Activated CD4-positive, alpha-beta memory T cell treated with anti-CD3 and anti-CD28 coated beads for 36 hours (primary cell): Measurements from ENCODE around the gene PLXNA1. TPM values are rescaled to one million over a fixed set of nuclear protein-coding genes. Genes with fewer than 3 reads are reported as not detected.

Experiments
- CTCF ChIA-PET: fragments of 350-600 bp; sonication (Branson Sonifier 250); formaldehyde crosslinking; loops from one replicate; lab custom pipeline; 2021; ENCODE audit warnings: antibody characterized with exemption, inconsistent platforms; lab: Charles Lee
- POLR2A ChIA-PET: fragments of 350-600 bp; sonication (Branson Sonifier 250); formaldehyde crosslinking; loops from one replicate; lab custom pipeline; 2021; ENCODE audit warnings: antibody characterized with exemption; lab: Charles Lee
- DNase-seq: peaks from one replicate; pipeline ENCODE4 v3.0.0-alpha.2; 2020
- H3K27ac Mint-ChIP-seq: one replicate; pipeline ENCODE4 v1.8.0; 2021; ENCODE audit warnings: mixed read lengths
- H3K27me3 Mint-ChIP-seq: one replicate; pipeline ENCODE4 v1.8.0; 2021; ENCODE audit warnings: mixed read lengths
- H3K36me3 Mint-ChIP-seq: one replicate; pipeline ENCODE4 v1.8.0; 2021; ENCODE audit warnings: mixed read lengths
- H3K4me1 Mint-ChIP-seq: one replicate; pipeline ENCODE4 v1.8.0; 2021; ENCODE audit warnings: low read depth, mixed read lengths
- H3K4me3 Mint-ChIP-seq: one replicate; pipeline ENCODE4 v1.8.0; 2021; ENCODE audit warnings: mild to moderate bottlenecking, mixed read lengths
- H3K9me3 Mint-ChIP-seq: one replicate; pipeline ENCODE4 v1.8.0; 2021; ENCODE audit warnings: mixed read lengths
- intact Hi-C: fragments of 100-400 bp; cut with micrococcal nuclease; formaldehyde crosslinking; loops from one replicate; pipeline ENCODE4 v1.15.1; 2023
- total RNA-seq, 2 experiments: library from RNA; stranded (reverse); gene quantifications; one replicate each; pipeline ENCODE4 v1.2.3, GENCODE V29; 2021

PLXNA1 gene
- total RNA-seq, 2 experiments from 2014 or later, result 8.8 to 9.3 TPM

DNA sequence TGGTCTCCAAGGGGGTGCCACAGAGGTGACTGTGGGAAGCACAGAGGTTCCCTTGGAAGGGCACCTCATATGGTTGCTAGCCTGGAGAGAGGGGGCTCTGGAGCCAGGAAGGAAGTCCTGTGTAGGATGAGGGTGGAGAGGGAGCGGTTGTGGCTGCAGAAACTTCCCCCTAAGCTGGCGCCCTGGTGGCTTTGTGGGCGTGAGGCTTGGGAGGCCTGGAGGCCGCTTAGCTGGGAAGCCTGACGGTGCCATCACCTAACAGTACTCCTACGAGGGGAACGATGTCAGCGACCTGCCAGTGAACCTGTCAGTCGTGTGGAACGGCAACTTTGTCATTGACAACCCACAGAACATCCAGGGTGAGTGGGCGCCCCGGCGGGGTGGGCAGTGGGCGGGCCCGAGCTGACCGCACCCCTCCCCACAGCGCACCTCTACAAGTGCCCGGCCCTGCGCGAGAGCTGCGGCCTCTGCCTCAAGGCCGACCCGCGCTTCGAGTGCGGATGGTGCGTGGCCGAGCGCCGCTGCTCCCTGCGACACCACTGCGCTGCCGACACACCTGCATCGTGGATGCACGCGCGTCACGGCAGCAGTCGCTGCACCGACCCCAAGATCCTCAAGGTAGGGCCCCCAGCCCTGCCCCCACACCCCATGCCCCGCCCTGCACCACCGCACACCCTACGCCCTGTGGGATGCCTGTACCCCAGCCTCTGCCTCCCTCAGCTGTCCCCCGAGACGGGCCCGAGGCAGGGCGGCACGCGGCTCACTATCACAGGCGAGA lies 31.0 kb downstream of the PLXNA1 start:
- H3K27me3 Mint-ChIP-seq, result no peaks in the 10 kb centered on the region
- peaks cover 12% of the 10 kb centered on the region for H3K36me3 Mint-ChIP-seq
- DNase-seq, result no peak
- H3K4me3 Mint-ChIP-seq, result no peak overlapping the region
- no peaks in the 10 kb centered on the region for H3K4me1 Mint-ChIP-seq
- intact Hi-C loops, result no loop called here
- no peaks in the 10 kb centered on the region for H3K9me3 Mint-ChIP-seq
- POLR2A ChIA-PET, result no interaction called here
- CTCF ChIA-PET, result no interaction called here
- no peak overlapping the region for H3K27ac Mint-ChIP-seq

DNA sequence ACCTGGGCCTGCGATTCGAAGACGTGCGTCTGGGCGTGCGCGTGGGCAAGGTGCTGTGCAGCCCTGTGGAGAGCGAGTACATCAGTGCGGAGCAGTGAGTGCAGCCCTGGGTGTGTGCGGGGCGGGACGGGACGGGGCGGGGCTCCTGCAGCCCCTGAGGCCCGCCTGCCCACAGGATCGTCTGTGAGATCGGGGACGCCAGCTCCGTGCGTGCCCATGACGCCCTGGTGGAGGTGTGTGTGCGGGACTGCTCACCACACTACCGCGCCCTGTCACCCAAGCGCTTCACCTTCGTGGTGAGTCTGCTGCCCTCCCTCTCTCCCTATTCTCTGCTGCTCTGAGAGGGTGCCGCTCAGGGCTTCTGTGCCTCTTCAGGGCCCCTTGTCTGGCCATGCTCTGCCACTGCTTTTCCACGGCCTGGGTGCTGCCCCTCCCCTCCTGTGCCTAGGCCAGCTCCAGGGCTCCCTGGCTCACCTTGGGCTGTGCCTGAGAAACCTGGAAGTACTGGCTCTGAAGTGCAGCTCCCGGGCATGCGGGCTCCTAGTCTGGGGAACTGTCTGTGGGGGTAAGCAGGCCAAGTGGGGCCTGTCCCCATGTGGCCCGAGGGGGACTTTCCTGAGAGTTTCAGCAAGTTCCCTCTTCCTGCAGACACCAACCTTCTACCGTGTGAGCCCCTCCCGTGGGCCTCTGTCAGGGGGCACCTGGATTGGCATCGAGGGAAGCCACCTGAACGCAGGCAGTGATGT lies 31.8 kb downstream of the PLXNA1 start:
- POLR2A ChIA-PET, result no interaction called here
- Mint-ChIP-seq H3K27ac (no peak overlapping the region), H3K36me3 (peaks cover 12% of the 10 kb centered on the region), H3K27me3 (no peaks in the 10 kb centered on the region), H3K4me3 (no peak overlapping the region), H3K4me1 (no peaks in the 10 kb centered on the region), H3K9me3 (no peaks in the 10 kb centered on the region)
- DNase-seq, result no peak
- CTCF ChIA-PET, result no interaction called here
- intact Hi-C loops, result no loop called here

DNA sequence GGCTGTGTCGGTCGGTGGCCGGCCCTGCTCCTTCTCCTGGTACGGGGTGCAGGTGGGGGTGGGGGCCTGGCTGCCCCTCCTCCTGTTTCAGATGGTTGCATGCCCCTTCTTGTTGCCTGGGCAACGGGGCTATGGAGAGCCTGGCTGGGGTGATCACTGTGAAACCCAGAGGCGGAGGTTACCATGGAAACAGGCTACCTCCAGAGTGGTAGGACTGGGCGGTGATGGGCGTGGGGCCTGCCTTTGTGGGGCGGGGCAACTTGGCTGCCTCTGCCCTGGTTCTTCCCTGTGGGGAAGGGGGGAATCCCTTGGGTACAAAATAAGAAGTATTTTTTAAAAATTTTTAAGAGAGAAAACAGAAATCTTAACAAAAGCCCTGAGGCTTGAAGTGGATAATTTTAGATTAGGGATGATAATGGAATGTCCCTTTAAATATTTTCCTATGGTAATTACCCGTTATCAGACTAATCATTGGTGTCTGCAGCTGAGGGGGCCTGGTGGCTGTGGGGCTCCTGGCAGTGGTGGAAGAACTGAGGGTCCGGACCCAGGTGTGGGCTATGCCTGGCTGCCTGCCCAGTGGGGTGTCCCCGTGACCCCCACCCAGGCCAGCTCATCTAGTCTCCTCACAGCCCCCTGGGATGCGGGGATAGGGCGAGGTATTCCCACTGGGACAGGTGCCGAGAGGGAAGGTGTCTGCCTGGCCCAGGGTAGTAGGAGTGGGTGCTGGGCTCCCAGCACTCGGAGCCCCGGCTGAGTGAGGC lies 32.5 kb downstream of the PLXNA1 start:
- ChIA-PET POLR2A (no interaction called here), CTCF (no interaction called here)
- H3K27ac Mint-ChIP-seq, result no peak overlapping the region
- peaks cover 12% of the 10 kb centered on the region for H3K36me3 Mint-ChIP-seq
- DNase-seq, result no peak
- no peaks in the 10 kb centered on the region for H3K4me1 Mint-ChIP-seq
- no peaks in the 10 kb centered on the region for H3K27me3 Mint-ChIP-seq
- H3K4me3 Mint-ChIP-seq, result no peak overlapping the region
- intact Hi-C loops, result no loop called here
- no peaks in the 10 kb centered on the region for H3K9me3 Mint-ChIP-seq

DNA sequence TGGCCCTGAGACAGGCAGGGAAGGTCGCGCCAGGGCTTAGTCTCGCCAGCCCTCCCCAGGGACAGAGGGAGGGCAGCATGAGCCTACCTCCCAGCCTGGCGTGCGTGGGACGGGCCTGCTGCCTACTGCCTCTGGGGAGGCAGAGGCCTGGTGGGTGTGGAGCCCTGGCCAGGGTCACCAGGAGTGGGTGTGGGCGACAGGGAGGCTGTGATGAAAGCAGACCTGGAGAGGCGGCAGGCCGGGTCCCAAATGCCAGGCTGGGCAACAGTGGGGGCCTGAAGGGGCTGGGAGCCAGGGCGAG lies 33.1 kb downstream of the PLXNA1 start:
- no peaks in the 10 kb centered on the region for H3K9me3 Mint-ChIP-seq
- ChIA-PET POLR2A (no interaction called here), CTCF (no interaction called here)
- H3K27me3 Mint-ChIP-seq, result no peaks in the 10 kb centered on the region
- H3K27ac Mint-ChIP-seq, result no peak overlapping the region
- no peak for DNase-seq
- H3K4me1 Mint-ChIP-seq, result no peaks in the 10 kb centered on the region
- H3K36me3 Mint-ChIP-seq, result peaks cover 12% of the 10 kb centered on the region
- H3K4me3 Mint-ChIP-seq, result no peak overlapping the region
- intact Hi-C loops, result no loop called here

DNA sequence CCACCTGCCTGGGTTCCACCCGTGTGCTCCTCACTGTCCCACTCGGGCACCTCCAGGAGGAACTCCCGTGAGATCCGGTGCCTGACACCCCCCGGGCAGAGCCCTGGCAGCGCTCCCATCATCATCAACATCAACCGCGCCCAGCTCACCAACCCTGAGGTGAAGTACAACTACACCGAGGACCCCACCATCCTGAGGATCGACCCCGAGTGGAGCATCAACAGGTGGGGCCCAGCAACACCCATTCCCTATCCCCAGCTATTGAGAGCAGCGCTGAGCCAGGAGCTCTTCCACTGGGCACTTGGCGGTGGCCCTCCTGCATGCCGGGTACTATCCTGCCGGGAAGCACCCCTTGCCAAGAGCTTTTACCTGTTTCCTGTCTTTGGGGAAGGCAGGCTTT lies 33.5 kb downstream of the PLXNA1 start:
- POLR2A ChIA-PET, result no interaction called here
- intact Hi-C loops, result no loop called here
- no peaks in the 10 kb centered on the region for H3K27me3 Mint-ChIP-seq
- DNase-seq, result no peak
- H3K4me1 Mint-ChIP-seq, result no peaks in the 10 kb centered on the region
- H3K27ac Mint-ChIP-seq, result no peak overlapping the region
- no peak overlapping the region for H3K4me3 Mint-ChIP-seq
- no peaks in the 10 kb centered on the region for H3K9me3 Mint-ChIP-seq
- H3K36me3 Mint-ChIP-seq, result peaks cover 12% of the 10 kb centered on the region
- CTCF ChIA-PET, result no interaction called here

DNA sequence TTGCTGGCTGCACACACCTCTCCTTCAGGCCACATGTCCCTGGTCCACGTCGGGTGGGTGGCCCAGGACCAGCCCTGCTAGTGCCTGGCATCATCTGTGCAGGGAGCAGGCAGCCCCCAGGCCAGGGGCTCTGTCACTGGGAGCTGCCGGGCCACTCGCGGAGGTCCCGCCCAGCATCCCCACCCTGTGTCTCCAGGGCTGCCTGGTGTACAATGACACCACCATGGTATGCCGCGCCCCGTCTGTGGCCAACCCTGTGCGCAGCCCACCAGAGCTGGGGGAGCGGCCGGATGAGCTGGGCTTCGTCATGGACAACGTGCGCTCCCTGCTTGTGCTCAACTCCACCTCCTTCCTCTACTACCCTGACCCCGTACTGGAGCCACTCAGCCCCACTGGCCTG lies 34.3 kb downstream of the PLXNA1 start:
- Mint-ChIP-seq H3K27ac (no peak overlapping the region), H3K9me3 (no peaks in the 10 kb centered on the region), H3K36me3 (peaks cover 12% of the 10 kb centered on the region), H3K27me3 (no peaks in the 10 kb centered on the region), H3K4me1 (no peaks in the 10 kb centered on the region), H3K4me3 (no peak overlapping the region)
- CTCF ChIA-PET, result no interaction called here
- no peak for DNase-seq
- intact Hi-C loops, result no loop called here
- POLR2A ChIA-PET, result no interaction called here

DNA sequence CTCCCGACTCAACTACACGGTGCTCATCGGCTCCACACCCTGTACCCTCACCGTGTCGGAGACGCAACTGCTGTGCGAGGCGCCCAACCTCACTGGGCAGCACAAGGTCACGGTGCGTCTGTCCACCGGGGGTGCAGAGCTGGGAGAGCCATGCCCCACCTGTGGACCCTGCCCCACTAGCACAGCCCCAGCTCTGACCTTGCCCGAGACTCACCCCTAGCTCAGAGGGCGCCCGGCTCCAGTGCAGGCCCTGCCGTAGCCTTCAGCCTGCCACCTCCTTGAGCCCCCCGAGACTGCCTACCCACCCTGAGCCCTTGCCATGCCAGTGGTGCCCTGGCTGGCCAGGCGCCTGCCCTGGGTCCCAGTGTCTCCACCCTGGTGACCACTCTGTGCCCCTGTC lies 34.9 kb downstream of the PLXNA1 start:
- H3K9me3 Mint-ChIP-seq, result no peaks in the 10 kb centered on the region
- POLR2A ChIA-PET, result no interaction called here
- intact Hi-C loops, result no loop called here
- H3K36me3 Mint-ChIP-seq, result peaks cover 12% of the 10 kb centered on the region
- DNase-seq, result no peak
- CTCF ChIA-PET, result no interaction called here
- H3K27ac Mint-ChIP-seq, result no peak overlapping the region
- H3K27me3 Mint-ChIP-seq, result no peaks in the 10 kb centered on the region
- H3K4me1 Mint-ChIP-seq, result no peaks in the 10 kb centered on the region
- H3K4me3 Mint-ChIP-seq, result no peak overlapping the region

DNA sequence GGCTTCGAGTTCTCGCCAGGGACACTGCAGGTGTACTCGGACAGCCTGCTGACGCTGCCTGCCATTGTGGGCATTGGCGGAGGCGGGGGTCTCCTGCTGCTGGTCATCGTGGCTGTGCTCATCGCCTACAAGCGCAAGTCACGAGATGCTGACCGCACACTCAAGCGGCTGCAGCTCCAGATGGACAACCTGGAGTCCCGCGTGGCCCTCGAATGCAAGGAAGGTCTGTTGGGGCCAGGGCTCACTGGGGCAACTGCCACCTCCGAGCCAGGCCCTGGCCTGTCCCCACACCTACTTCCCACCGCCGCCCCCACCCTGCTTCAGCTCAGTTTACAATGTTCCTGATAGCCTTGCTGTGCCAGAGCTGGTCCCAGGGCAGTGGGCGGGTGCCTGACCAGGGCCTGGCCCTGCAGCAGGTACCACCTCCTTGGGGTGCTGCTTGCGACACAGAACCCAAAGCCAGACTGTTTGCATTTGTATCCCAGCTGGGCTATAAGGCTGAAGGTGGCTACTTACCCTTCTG lies 35.5 kb downstream of the PLXNA1 start:
- H3K27me3 Mint-ChIP-seq, result no peaks in the 10 kb centered on the region
- intact Hi-C loops, result no loop called here
- ChIA-PET CTCF (no interaction called here), POLR2A (no interaction called here)
- no peaks in the 10 kb centered on the region for H3K4me1 Mint-ChIP-seq
- H3K36me3 Mint-ChIP-seq, result peaks cover 12% of the 10 kb centered on the region
- no peak for DNase-seq
- no peaks in the 10 kb centered on the region for H3K9me3 Mint-ChIP-seq
- no peak overlapping the region for H3K4me3 Mint-ChIP-seq
- no peak overlapping the region for H3K27ac Mint-ChIP-seq

DNA sequence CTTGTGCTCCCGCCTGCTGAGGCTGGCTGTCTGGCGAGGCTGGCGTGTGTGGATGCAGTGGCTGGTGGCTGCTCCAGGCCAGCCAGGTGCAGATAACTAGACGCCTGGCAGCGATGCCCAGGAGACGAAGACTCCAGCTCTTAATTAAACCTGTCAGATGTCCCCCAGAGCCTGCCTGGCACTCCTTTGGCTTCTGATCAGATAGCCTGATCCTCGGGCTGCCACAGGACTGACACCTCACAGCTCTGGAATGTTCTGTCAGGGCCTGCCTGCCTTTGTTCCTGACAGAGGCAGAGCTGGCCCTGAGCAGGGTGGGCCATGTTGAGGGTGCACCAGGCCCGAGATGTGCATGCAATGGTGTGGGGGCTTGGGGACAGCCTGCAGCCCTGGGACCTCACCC lies 36.5 kb downstream of the PLXNA1 start:
- POLR2A ChIA-PET, result no interaction called here
- no peak overlapping the region for H3K27ac Mint-ChIP-seq

DNA sequence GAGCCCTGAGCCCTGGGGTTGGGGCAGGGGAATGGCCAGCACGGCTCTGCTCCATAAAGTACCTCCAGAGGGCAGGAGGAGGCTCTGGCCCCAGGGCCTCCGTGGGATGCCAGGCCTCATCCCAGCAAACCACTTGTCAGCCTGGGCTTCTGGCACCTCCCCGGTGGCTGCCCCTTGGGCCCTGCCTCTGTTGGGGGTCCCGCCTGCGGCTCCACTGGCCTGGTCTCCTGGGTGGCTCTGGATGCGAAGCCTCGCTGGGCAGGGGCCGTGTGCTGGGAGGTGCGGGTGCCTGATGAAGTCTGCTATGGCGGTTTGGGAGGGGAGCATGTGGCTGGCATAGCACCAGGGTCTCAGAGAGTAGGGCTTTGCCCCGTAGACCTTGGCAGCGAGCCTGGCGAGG lies 37.6 kb downstream of the PLXNA1 start:
- ChIA-PET CTCF (no interaction called here), POLR2A (no interaction called here)
- Mint-ChIP-seq H3K27me3 (no peaks in the 10 kb centered on the region), H3K9me3 (no peaks in the 10 kb centered on the region), H3K4me3 (no peak overlapping the region), H3K36me3 (peaks cover 9% of the 10 kb centered on the region), H3K4me1 (no peaks in the 10 kb centered on the region), H3K27ac (no peak overlapping the region)
- intact Hi-C loops, result no loop called here
- no peak for DNase-seq

More for the DNA sequence above, 36.5 kb downstream of the PLXNA1 start:
- Mint-ChIP-seq H3K36me3 (peaks cover 9% of the 10 kb centered on the region), H3K4me1 (no peaks in the 10 kb centered on the region), H3K9me3 (no peaks in the 10 kb centered on the region), H3K4me3 (no peak overlapping the region), H3K27me3 (no peaks in the 10 kb centered on the region)
- intact Hi-C loops, result no loop called here
- DNase-seq, result no peak
- CTCF ChIA-PET, result no interaction called here

DNA sequence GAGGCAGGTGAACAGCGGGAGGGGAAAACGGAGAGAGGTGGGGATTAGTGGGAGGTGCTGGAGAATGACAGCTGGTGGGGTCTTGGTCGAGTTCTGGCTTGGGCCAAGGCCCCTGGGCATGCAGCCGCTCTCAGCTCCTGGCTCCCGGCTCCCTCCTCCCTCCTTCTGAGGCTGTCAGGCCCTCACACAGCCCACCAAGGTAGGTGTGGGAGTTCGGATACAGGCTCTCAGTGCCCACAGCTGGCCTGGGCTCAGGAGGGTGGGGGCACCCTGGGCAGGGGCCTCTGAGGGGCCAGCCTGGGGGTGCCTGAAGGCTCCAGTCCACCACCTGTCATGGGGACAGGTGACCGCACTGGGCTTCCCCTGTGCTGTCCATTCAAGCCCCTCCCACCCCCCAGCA lies 39.9 kb downstream of the PLXNA1 start:
- H3K4me3 Mint-ChIP-seq, result no peak overlapping the region
- intact Hi-C loops, result no loop called here
- no peaks in the 10 kb centered on the region for H3K27me3 Mint-ChIP-seq
- H3K27ac Mint-ChIP-seq, result no peak overlapping the region
- peaks cover 3% of the 10 kb centered on the region for H3K36me3 Mint-ChIP-seq
- CTCF ChIA-PET, result no interaction called here
- H3K4me1 Mint-ChIP-seq, result no peaks in the 10 kb centered on the region
- no peaks in the 10 kb centered on the region for H3K9me3 Mint-ChIP-seq
- no peak for DNase-seq
- POLR2A ChIA-PET, result no interaction called here

DNA sequence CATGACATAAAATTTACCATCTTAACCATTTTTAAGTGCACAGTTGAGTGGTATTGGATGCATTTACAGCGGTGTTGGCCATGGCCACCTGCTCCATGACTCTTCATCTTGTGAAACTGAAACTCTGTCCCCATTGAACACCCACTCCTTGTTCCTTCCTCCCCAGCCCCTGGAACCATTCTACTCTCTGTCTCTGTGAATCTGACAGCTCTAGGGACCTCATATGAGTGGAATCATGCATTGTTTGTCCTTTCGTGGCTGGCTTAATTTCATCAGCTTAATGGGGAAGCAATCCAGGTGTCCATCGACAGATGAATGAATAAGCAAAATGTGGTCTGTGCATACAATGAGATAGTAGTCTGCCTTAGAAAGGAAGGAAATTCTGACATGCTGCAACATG lies 42.5 kb downstream of the PLXNA1 start:
- H3K4me3 Mint-ChIP-seq, result no peak overlapping the region
- no peaks in the 10 kb centered on the region for H3K9me3 Mint-ChIP-seq
- H3K4me1 Mint-ChIP-seq, result no peaks in the 10 kb centered on the region
- ChIA-PET CTCF (no interaction called here), POLR2A (no interaction called here)
- peaks cover 4% of the 10 kb centered on the region for H3K36me3 Mint-ChIP-seq
- H3K27ac Mint-ChIP-seq, result no peak overlapping the region
- intact Hi-C loops, result no loop called here
- H3K27me3 Mint-ChIP-seq, result no peaks in the 10 kb centered on the region
- DNase-seq, result no peak
